ENCODE measurements around the gene SYNPR.

SYNPR gene

DNA sequence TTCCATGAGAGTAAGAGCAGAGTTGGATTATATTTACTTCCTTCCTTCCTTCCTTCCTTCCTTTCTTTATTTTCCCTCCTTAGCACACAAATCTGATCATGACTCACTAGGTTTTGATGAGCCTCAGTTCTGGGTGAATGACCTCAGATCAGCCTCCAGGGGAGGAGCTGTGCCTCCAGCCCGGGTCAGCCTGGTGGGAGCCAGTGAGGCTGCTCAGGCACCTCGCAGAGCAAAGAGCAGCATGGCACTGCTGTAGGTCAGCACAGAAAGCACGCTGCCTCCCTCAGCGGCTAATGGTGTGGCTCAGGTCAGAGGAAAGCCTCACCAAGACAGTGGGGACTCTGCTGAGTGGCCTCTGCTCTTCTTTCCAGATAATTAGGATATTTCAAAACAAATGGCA lies 108.5 kb downstream of the SYNPR start:
- Histone ChIP-seq H3K4me3 (replicated peaks; ENCODE audit: insufficient read depth, low read length) (no peak overlapping the region), H3K27me3 (ENCODE audit: insufficient read depth, poor library complexity, severe bottlenecking) (no peaks in the 10 kb centered on the region), H3K27ac (replicated peaks) (no peak overlapping the region)
- DNase-seq (ENCODE audit: low read depth in 1 of 2, low spot score in 1 of 2), result no peak
- TF ChIP-seq SPI1 (IDR thresholded peaks at IDR 0.05; ENCODE audit: borderline replicate concordance, low read depth) (no peak), POLR2AphosphoS5 (IDR thresholded peaks at IDR 0.05; ENCODE audit: low read depth) (no peak), GABPA (IDR thresholded peaks at IDR 0.05; ENCODE audit: low read depth) (no peak), CTCF (IDR thresholded peaks at IDR 0.05; ENCODE audit: insufficient read depth, low read length) (no peak)
- TF ChIP-seq, protein P1, sequence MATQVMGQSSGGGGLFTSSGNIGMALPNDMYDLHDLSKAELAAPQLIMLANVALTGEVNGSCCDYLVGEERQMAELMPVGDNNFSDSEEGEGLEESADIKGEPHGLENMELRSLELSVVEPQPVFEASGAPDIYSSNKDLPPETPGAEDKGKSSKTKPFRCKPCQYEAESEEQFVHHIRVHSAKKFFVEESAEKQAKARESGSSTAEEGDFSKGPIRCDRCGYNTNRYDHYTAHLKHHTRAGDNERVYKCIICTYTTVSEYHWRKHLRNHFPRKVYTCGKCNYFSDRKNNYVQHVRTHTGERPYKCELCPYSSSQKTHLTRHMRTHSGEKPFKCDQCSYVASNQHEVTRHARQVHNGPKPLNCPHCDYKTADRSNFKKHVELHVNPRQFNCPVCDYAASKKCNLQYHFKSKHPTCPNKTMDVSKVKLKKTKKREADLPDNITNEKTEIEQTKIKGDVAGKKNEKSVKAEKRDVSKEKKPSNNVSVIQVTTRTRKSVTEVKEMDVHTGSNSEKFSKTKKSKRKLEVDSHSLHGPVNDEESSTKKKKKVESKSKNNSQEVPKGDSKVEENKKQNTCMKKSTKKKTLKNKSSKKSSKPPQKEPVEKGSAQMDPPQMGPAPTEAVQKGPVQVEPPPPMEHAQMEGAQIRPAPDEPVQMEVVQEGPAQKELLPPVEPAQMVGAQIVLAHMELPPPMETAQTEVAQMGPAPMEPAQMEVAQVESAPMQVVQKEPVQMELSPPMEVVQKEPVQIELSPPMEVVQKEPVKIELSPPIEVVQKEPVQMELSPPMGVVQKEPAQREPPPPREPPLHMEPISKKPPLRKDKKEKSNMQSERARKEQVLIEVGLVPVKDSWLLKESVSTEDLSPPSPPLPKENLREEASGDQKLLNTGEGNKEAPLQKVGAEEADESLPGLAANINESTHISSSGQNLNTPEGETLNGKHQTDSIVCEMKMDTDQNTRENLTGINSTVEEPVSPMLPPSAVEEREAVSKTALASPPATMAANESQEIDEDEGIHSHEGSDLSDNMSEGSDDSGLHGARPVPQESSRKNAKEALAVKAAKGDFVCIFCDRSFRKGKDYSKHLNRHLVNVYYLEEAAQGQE (IDR thresholded peaks at IDR 0.05; ENCODE audit: insufficient replicate concordance, low read depth), result no peak

DNA sequence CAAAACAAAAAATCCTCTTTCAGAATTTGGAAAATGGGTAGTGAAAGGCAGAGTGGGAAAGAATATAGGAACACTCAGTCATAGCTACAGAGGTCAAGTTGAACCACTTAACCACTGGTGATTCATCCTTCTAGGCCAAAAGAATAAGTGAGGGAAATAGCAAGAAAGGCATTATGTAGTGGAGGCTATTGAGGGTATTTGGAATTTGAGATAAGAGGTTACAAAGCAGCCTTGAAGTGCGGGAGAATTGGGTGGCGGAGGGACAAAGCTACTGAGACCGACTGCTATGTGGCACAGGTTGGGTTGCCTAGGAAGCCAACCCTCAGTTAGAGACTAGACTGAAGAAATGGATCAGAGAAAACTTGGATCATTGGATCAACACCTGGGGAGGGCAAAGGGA lies 109.5 kb downstream of the SYNPR start:
- DNase-seq (ENCODE audit: low read depth in 1 of 2, low spot score in 1 of 2), result no peak
- H3K27ac ChIP-seq (replicated peaks), result no peak overlapping the region
- TF ChIP-seq, protein P1 (IDR thresholded peaks at IDR 0.05; ENCODE audit: insufficient replicate concordance, low read depth), result no peak
- TF ChIP-seq SPI1 (IDR thresholded peaks at IDR 0.05; ENCODE audit: borderline replicate concordance, low read depth) (no peak), CTCF (IDR thresholded peaks at IDR 0.05; ENCODE audit: insufficient read depth, low read length) (no peak)
- no peaks in the 10 kb centered on the region for H3K27me3 ChIP-seq (ENCODE audit: insufficient read depth, poor library complexity, severe bottlenecking)
- no peak overlapping the region for H3K4me3 ChIP-seq (replicated peaks; ENCODE audit: insufficient read depth, low read length)

- Histone ChIP-seq H3K27me3 (ENCODE audit: insufficient read depth, poor library complexity, severe bottlenecking) (no peaks in the 10 kb centered on the region), H3K27ac (replicated peaks) (no peak overlapping the region)
These were observed 112.7 kb downstream of the SYNPR start for GRCh38 chr3:63390710-63391230.

More at GRCh38 chr3:63390710-63391230, 112.7 kb downstream of the SYNPR start:
- no peak for DNase-seq (ENCODE audit: low read depth in 1 of 2, low spot score in 1 of 2)
- H3K4me3 ChIP-seq (replicated peaks; ENCODE audit: insufficient read depth, low read length), result no peak overlapping the region
- TF ChIP-seq, protein P1 (IDR thresholded peaks at IDR 0.05; ENCODE audit: insufficient replicate concordance, low read depth), result no peak
- TF ChIP-seq POLR2AphosphoS5 (IDR thresholded peaks at IDR 0.05; ENCODE audit: low read depth), result no peak
- TF ChIP-seq GABPA (IDR thresholded peaks at IDR 0.05; ENCODE audit: low read depth), result no peak
- TF ChIP-seq SPI1 (IDR thresholded peaks at IDR 0.05; ENCODE audit: borderline replicate concordance, low read depth), result no peak
- no peak for TF ChIP-seq CTCF (IDR thresholded peaks at IDR 0.05; ENCODE audit: insufficient read depth, low read length)

Measured in HL-60 (cell line).